ENCODE data around the gene SENP1. TPM values are rescaled to one million over a fixed set of nuclear protein-coding genes. Genes with fewer than 3 reads are reported as not detected.

Gene SENP1
- total RNA-seq, 4 donors from 2014 or later, result 20.6 to 58.8 (median 24.5) TPM

GRCh38 chr12:48041591-48042423 is 64.1 kb downstream of the SENP1 start:
- Histone ChIP-seq H3K36me3 (peaks cover 20 to 25% of the 10 kb centered on the region in 2 donors), H3K9me3 (no peaks in the 10 kb centered on the region), H3K27ac (no peak overlapping the region), H3K4me3 (replicated peaks in 1 of 3) (no peak overlapping the region), H3K27me3 (no peaks in the 10 kb centered on the region), H3K4me1 (no peaks in the 10 kb centered on the region)
- WGBS, 2 donors, result 80 to 86% methylated on average over 5 of the region's 5 CpGs
- intact Hi-C loops (cut with DNase I), result no loop called here
- no peak for TF ChIP-seq POLR2A (IDR thresholded peaks at IDR 0.05)
- no peak for TF ChIP-seq CTCF (IDR thresholded peaks at IDR 0.05)
- no peak for DNase-seq

GRCh38 chr12:48040354-48040753 is 65.5 kb downstream of the SENP1 start:
- WGBS, 2 donors, result 60 to 76% methylated on average over 3 of the region's 3 CpGs
- no peaks in the 10 kb centered on the region for H3K9me3 ChIP-seq
- peaks cover 10 to 12% of the 10 kb centered on the region in 2 donors for H3K36me3 ChIP-seq
- no peak overlapping the region for H3K4me3 ChIP-seq (replicated peaks in 1 of 3)
- no peak overlapping the region for H3K27ac ChIP-seq
- no peaks in the 10 kb centered on the region for H3K4me1 ChIP-seq
- H3K27me3 ChIP-seq, result no peaks in the 10 kb centered on the region
- intact Hi-C loops (cut with DNase I), result no loop called here
- no peak for TF ChIP-seq CTCF (IDR thresholded peaks at IDR 0.05)
- no peak for TF ChIP-seq POLR2A (IDR thresholded peaks at IDR 0.05)
- no peak for DNase-seq

- Histone ChIP-seq H3K4me3 (replicated peaks in 1 of 3) (no peak overlapping the region), H3K36me3 (no peaks in the 10 kb centered on the region), H3K27ac (no peak overlapping the region), H3K9me3 (no peaks in the 10 kb centered on the region), H3K27me3 (no peaks in the 10 kb centered on the region), H3K4me1 (no peaks in the 10 kb centered on the region)
- 92 to 100% methylated on average over 1 of the region's 1 CpG for WGBS, 2 donors
- TF ChIP-seq POLR2A (IDR thresholded peaks at IDR 0.05) (no peak), CTCF (IDR thresholded peaks at IDR 0.05) (no peak)
- no peak for DNase-seq
- intact Hi-C loops (cut with DNase I), result no loop called here
These were observed 66.7 kb downstream of the SENP1 start for GRCh38 chr12:48039151-48039550.

GRCh38 chr12:48038085-48038484 is 67.8 kb downstream of the SENP1 start:
- H3K27ac ChIP-seq, result no peak overlapping the region
- intact Hi-C loops (cut with DNase I), result no loop called here
- no peak overlapping the region for H3K4me3 ChIP-seq (replicated peaks in 1 of 3)
- H3K4me1 ChIP-seq, result no peaks in the 10 kb centered on the region
- H3K36me3 ChIP-seq, result no peaks in the 10 kb centered on the region
- 64 to 74% methylated on average over 5 of the region's 5 CpGs for WGBS, 2 donors
- no peaks in the 10 kb centered on the region for H3K9me3 ChIP-seq
- no peaks in the 10 kb centered on the region for H3K27me3 ChIP-seq
- TF ChIP-seq POLR2A (IDR thresholded peaks at IDR 0.05) (no peak), CTCF (IDR thresholded peaks at IDR 0.05) (no peak)
- no peak for DNase-seq

- no peak overlapping the region for H3K27ac ChIP-seq
- TF ChIP-seq CTCF (IDR thresholded peaks at IDR 0.05), result no peak
- TF ChIP-seq POLR2A (IDR thresholded peaks at IDR 0.05), result no peak
- intact Hi-C loops (cut with DNase I), result no loop called here
- H3K27me3 ChIP-seq, result no peaks in the 10 kb centered on the region
- peak; percentile 5 for DNase-seq
- 23 to 24% methylated on average over 9 of the region's 9 CpGs for WGBS, 2 donors
- no peaks in the 10 kb centered on the region for H3K4me1 ChIP-seq
- no peak overlapping the region for H3K4me3 ChIP-seq (replicated peaks in 1 of 3)
- no peaks in the 10 kb centered on the region for H3K36me3 ChIP-seq
- H3K9me3 ChIP-seq, result no peaks in the 10 kb centered on the region
These were observed 68.5 kb downstream of the SENP1 start for GRCh38 chr12:48037267-48037915.
